OCI-LY1 (cell line): Measurements from ENCODE around the gene NRP1.

Source experiments
- H2AFZ ChIP-seq: fragments of 200-600 bp; sonication (generic), shearing (Covaris generic); 2 replicates; pipeline ENCODE4 v1.6.0; 2014; ENCODE audit warnings: antibody characterized with exemption, mild to moderate bottlenecking, low read length
- H3F3A ChIP-seq: fragments of 200-600 bp; sonication (generic), shearing (Covaris generic); 2 replicates; pipeline ENCODE4 v1.6.0; 2014; ENCODE audit warnings: mild to moderate bottlenecking, antibody characterized with exemption, low read length, moderate library complexity; ENCODE audit not compliant: insufficient read depth
- H3K27ac ChIP-seq: fragments of 200-600 bp; sonication (generic); 2 replicates; pipeline ENCODE4 v1.5.1; 2014; ENCODE audit warnings: low read length, mixed run types, mild to moderate bottlenecking, low read depth; ENCODE audit not compliant: poor library complexity, severe bottlenecking
- H3K27me3 ChIP-seq: fragments of 200-600 bp; sonication (generic); 2 replicates; pipeline ENCODE4 v1.6.0; 2014; ENCODE audit warnings: antibody characterized with exemption, mild to moderate bottlenecking, low read length, moderate library complexity; ENCODE audit not compliant: insufficient read depth
- H3K36me3 ChIP-seq: fragments of 200-600 bp; sonication (generic); 2 replicates; pipeline ENCODE4 v1.6.1; 2014; ENCODE audit warnings: mild to moderate bottlenecking, antibody characterized with exemption, low read length, moderate library complexity, mixed read lengths; ENCODE audit not compliant: insufficient read depth
- H3K4me1 ChIP-seq: fragments of 200-600 bp; sonication (generic); 2 replicates; pipeline ENCODE4 v1.5.1; 2014; ENCODE audit warnings: mild to moderate bottlenecking, low read length, moderate library complexity; ENCODE audit not compliant: insufficient read depth, severe bottlenecking
- H3K4me2 ChIP-seq: fragments of 200-600 bp; sonication (generic), shearing (Covaris generic); 2 replicates; pipeline ENCODE4 v1.6.1; 2014; ENCODE audit warnings: low read length
- H3K4me3 ChIP-seq: fragments of 200-600 bp; sonication (generic); 2 replicates; pipeline ENCODE4 v1.5.1; 2014; ENCODE audit warnings: low read length, low read depth, mild to moderate bottlenecking, mixed read lengths; ENCODE audit not compliant: poor library complexity, severe bottlenecking
- H3K79me2 ChIP-seq: fragments of 200-600 bp; shearing (Covaris generic); 2 replicates; pipeline ENCODE4 v1.6.1; 2016; ENCODE audit warnings: mixed run types, low read length, mixed read lengths; ENCODE audit not compliant: insufficient read depth
- H3K9ac ChIP-seq: fragments of 200-600 bp; sonication (generic), shearing (Covaris generic); 2 replicates; pipeline ENCODE4 v1.6.1; 2014; ENCODE audit warnings: mild to moderate bottlenecking, low read length, mixed read lengths
- H3K9me2 ChIP-seq: fragments of 200-600 bp; sonication (generic), shearing (Covaris generic); 2 replicates; pipeline ENCODE4 v1.6.1; 2014; ENCODE audit warnings: low read depth, mild to moderate bottlenecking, low read length, mixed read lengths
- H3K9me3 ChIP-seq: fragments of 200-600 bp; shearing (Covaris generic); 2 replicates; pipeline ENCODE4 v1.6.1; 2014; ENCODE audit warnings: low read length, mixed read lengths
- H4K20me1 ChIP-seq: fragments of 200-600 bp; sonication (generic), shearing (Covaris generic); 2 replicates; pipeline ENCODE4 v1.6.0; 2016; ENCODE audit warnings: mild to moderate bottlenecking, low read length; ENCODE audit not compliant: insufficient read depth
- CTCF ChIP-seq: fragments of 200-600 bp; sonication (generic), shearing (Covaris generic); IDR thresholded peaks from 2 replicates; pipeline ENCODE4 v1.5.1; 2017; ENCODE audit warnings: mild to moderate bottlenecking, antibody characterized with exemption, low read length, moderate library complexity, mixed read lengths
- EZH2 ChIP-seq: fragments of 200-600 bp; sonication (generic), shearing (Covaris generic); IDR thresholded peaks from 2 replicates; pipeline ENCODE4 v1.8.0; 2017; ENCODE audit warnings: borderline replicate concordance, mixed run types, mild to moderate bottlenecking, antibody characterized with exemption, low read length, moderate library complexity, mixed read lengths

The NRP1 gene

GRCh38 chr10:33306701-33307519, 27.6 kb downstream of the NRP1 start:
- Histone ChIP-seq H3K4me3 (no peak overlapping the region), H3K9ac (no peak overlapping the region), H3K4me1 (no peaks in the 10 kb centered on the region), H3K27me3 (no peaks in the 10 kb centered on the region), H2AFZ (no peak overlapping the region), H3K9me2 (no peaks in the 10 kb centered on the region), H3F3A (no peaks in the 10 kb centered on the region), H4K20me1 (no peaks in the 10 kb centered on the region), H3K27ac (no peak overlapping the region), H3K36me3 (no peaks in the 10 kb centered on the region), H3K79me2 (no peaks in the 10 kb centered on the region), H3K9me3 (no peaks in the 10 kb centered on the region), H3K4me2 (no peak overlapping the region)
- TF ChIP-seq CTCF: no peak

GRCh38 chr10:33306126-33306525, 28.3 kb downstream of the NRP1 start:
- no peak overlapping the region for H3K27ac ChIP-seq
- no peaks in the 10 kb centered on the region for H3K79me2 ChIP-seq

GRCh38 chr10:33304423-33305225, 29.8 kb downstream of the NRP1 start:
- Histone ChIP-seq H2AFZ (no peak overlapping the region), H3K9me2 (no peaks in the 10 kb centered on the region), H3K27ac (no peak overlapping the region), H4K20me1 (no peaks in the 10 kb centered on the region), H3K79me2 (no peaks in the 10 kb centered on the region), H3F3A (no peaks in the 10 kb centered on the region), H3K4me2 (no peak overlapping the region), H3K4me3 (no peak overlapping the region), H3K36me3 (no peaks in the 10 kb centered on the region), H3K9ac (no peak overlapping the region), H3K27me3 (no peaks in the 10 kb centered on the region), H3K4me1 (no peaks in the 10 kb centered on the region), H3K9me3 (no peaks in the 10 kb centered on the region)
- TF ChIP-seq EZH2 (no peak), CTCF (no peak)

More at GRCh38 chr10:33306126-33306525, 28.3 kb downstream of the NRP1 start:
- H3K4me3 ChIP-seq: no peak overlapping the region
- no peak overlapping the region for H3K4me2 ChIP-seq
- H3K9me3 ChIP-seq: no peaks in the 10 kb centered on the region
- no peak overlapping the region for H3K9ac ChIP-seq
- H3K36me3 ChIP-seq: no peaks in the 10 kb centered on the region
- no peak overlapping the region for H2AFZ ChIP-seq
- no peaks in the 10 kb centered on the region for H4K20me1 ChIP-seq
- H3K4me1 ChIP-seq: no peaks in the 10 kb centered on the region
- H3F3A ChIP-seq: no peaks in the 10 kb centered on the region
- TF ChIP-seq CTCF: no peak
- no peak for TF ChIP-seq EZH2
- no peaks in the 10 kb centered on the region for H3K9me2 ChIP-seq
- H3K27me3 ChIP-seq: no peaks in the 10 kb centered on the region
